HEK293 (cell line): Measurements from ENCODE around the gene STRN.

ENCODE experiments used
- CTCF ChIA-PET: fragments of 350-600 bp; formaldehyde crosslinking; extraction: SDS; loops from one replicate; lab custom pipeline; 2021; ENCODE audit warnings: antibody characterized with exemption; lab: Yijun Ruan, JAX
- POLR2A ChIA-PET: fragments of 300-600 bp; formaldehyde crosslinking; extraction: SDS; loops from one replicate; lab custom pipeline; 2020; ENCODE audit warnings: antibody characterized with exemption, inconsistent platforms; lab: Yijun Ruan, JAX
- H3K27ac ChIP-seq: fragments of 200-500 bp; sonication (Bioruptor generic); 2 replicates; pipeline ENCODE4 v1.5.1; 2014; ENCODE audit warnings: low read depth, low read length, control low read depth, inconsistent platforms; ENCODE audit errors: extremely low read depth
- H3K36me3 ChIP-seq, 2 experiments: fragments of 200-500 bp in 1 of 2; sonication (Bioruptor generic) in 1 of 2; 1 replicate in 1 of 2; 2 replicates in 1 of 2; pipeline ENCODE4 v1.5.1; 2014 to 2017; ENCODE audit warnings: inconsistent platforms in 2 of 2, low read length in 2 of 2; ENCODE audit not compliant: control insufficient read depth in 2 of 2, insufficient read depth in 1 of 2
- H3K4me1 ChIP-seq: fragments of 200-500 bp; sonication (Bioruptor generic); 2 replicates; pipeline ENCODE4 v1.5.1; 2014; ENCODE audit warnings: mild to moderate bottlenecking, low read length, inconsistent platforms; ENCODE audit not compliant: control insufficient read depth, insufficient read depth
- H3K4me3 ChIP-seq: 2 replicates; pipeline ENCODE4 v1.5.1; 2011; ENCODE audit warnings: low read depth, mild to moderate bottlenecking, control low read depth, low read length, moderate library complexity
- H3K9me3 ChIP-seq: fragments of 200-500 bp; sonication (Bioruptor generic); 2 replicates; pipeline ENCODE4 v1.5.1; 2014; ENCODE audit warnings: low read depth, low read length, inconsistent platforms; ENCODE audit not compliant: control insufficient read depth, insufficient read depth
- EGR2 ChIP-seq: fragments of 450-650 bp; formaldehyde crosslinking; IDR thresholded peaks from 2 replicates; pipeline ENCODE4 v1.5.1; 2016; ENCODE audit warnings: low read depth, missing biosample characterization, missing genetic modification characterization
- HOXA7 ChIP-seq: sonication (generic); formaldehyde crosslinking; IDR thresholded peaks from 2 replicates; pipeline ENCODE4 v1.8.1; 2022; ENCODE audit warnings: missing genetic modification reagents, borderline replicate concordance
- HOXD13 ChIP-seq: sonication (generic); formaldehyde crosslinking; IDR thresholded peaks from 2 replicates; pipeline ENCODE4 v1.8.0; 2022; ENCODE audit warnings: missing genetic modification reagents, borderline replicate concordance
- PRDM4 ChIP-seq: fragments of 450-650 bp; formaldehyde crosslinking; IDR thresholded peaks from 2 replicates; pipeline ENCODE4 v1.5.1; 2017; ENCODE audit warnings: missing biosample characterization, missing genetic modification characterization
- SCRT2 ChIP-seq: fragments of 450-650 bp; formaldehyde crosslinking; IDR thresholded peaks from 2 replicates; pipeline ENCODE4 v1.5.1; 2016; ENCODE audit warnings: missing biosample characterization, missing genetic modification characterization
- SP3 ChIP-seq: fragments of 450-650 bp; formaldehyde crosslinking; IDR thresholded peaks from 2 replicates; pipeline ENCODE4 v1.5.1; 2016; ENCODE audit warnings: missing biosample characterization, missing genetic modification characterization
- TSHZ1 ChIP-seq: fragments of 450-650 bp; formaldehyde crosslinking; IDR thresholded peaks from 2 replicates; pipeline ENCODE4 v1.5.1; 2016; ENCODE audit warnings: missing biosample characterization, missing genetic modification characterization, borderline replicate concordance
- WT1 ChIP-seq: fragments of 450-650 bp; formaldehyde crosslinking; IDR thresholded peaks from 2 replicates; pipeline ENCODE4 v1.5.1; 2016; ENCODE audit warnings: missing biosample characterization, missing genetic modification characterization
- ZBTB11 ChIP-seq: fragments of 450-650 bp; formaldehyde crosslinking; conservative IDR thresholded peaks from 2 replicates; pipeline ENCODE4 v1.5.1; 2016; ENCODE audit warnings: low read depth, missing biosample characterization, missing genetic modification characterization
- ZBTB44 ChIP-seq: fragments of 450-650 bp; IDR thresholded peaks from 2 replicates; pipeline ENCODE4 v1.5.1; 2018; ENCODE audit warnings: missing biosample characterization, mild to moderate bottlenecking, missing genetic modification characterization
- ZBTB48 ChIP-seq: fragments of 450-650 bp; formaldehyde crosslinking; IDR thresholded peaks from 2 replicates; pipeline ENCODE4 v1.5.1; 2016; ENCODE audit warnings: missing biosample characterization, missing genetic modification characterization
- ZFHX2 ChIP-seq: fragments of 450-650 bp; formaldehyde crosslinking; conservative IDR thresholded peaks from 2 replicates; pipeline ENCODE4 v1.5.1; 2016; ENCODE audit warnings: missing biosample characterization, missing genetic modification characterization
- ZNF112 ChIP-seq: fragments of 450-650 bp; formaldehyde crosslinking; IDR thresholded peaks from 2 replicates; pipeline ENCODE4 v1.5.0; 2017; ENCODE audit warnings: missing biosample characterization, missing genetic modification characterization
- ZNF121 ChIP-seq: fragments of 450-650 bp; formaldehyde crosslinking; IDR thresholded peaks from 2 replicates; pipeline ENCODE4 v1.5.1; 2016; ENCODE audit warnings: missing biosample characterization, missing genetic modification characterization
- ZNF214 ChIP-seq: fragments of 450-650 bp; formaldehyde crosslinking; IDR thresholded peaks from 2 replicates; pipeline ENCODE4 v1.5.1; 2017; ENCODE audit warnings: missing biosample characterization, mild to moderate bottlenecking, missing genetic modification characterization, borderline replicate concordance
- ZNF221 ChIP-seq: fragments of 450-650 bp; formaldehyde crosslinking; IDR thresholded peaks from 2 replicates; pipeline ENCODE4 v1.5.1; 2017; ENCODE audit warnings: missing biosample characterization, missing genetic modification characterization, borderline replicate concordance
- ZNF239 ChIP-seq: fragments of 450-650 bp; formaldehyde crosslinking; IDR thresholded peaks from 2 replicates; pipeline ENCODE4 v1.5.1; 2016; ENCODE audit warnings: missing biosample characterization, missing genetic modification characterization
- ZNF292 ChIP-seq: fragments of 450-650 bp; formaldehyde crosslinking; IDR thresholded peaks from 2 replicates; pipeline ENCODE4 v1.5.1; 2016; ENCODE audit warnings: low read depth, missing biosample characterization, missing genetic modification characterization, borderline replicate concordance
- ZNF335 ChIP-seq: fragments of 450-650 bp; formaldehyde crosslinking; conservative IDR thresholded peaks from 2 replicates; pipeline ENCODE4 v1.5.1; 2016; ENCODE audit warnings: missing biosample characterization, missing genetic modification characterization
- ZNF473 ChIP-seq: fragments of 450-650 bp; formaldehyde crosslinking; IDR thresholded peaks from 2 replicates; pipeline ENCODE4 v1.5.1; 2017; ENCODE audit warnings: missing biosample characterization, missing genetic modification characterization
- ZNF521 ChIP-seq: fragments of 450-650 bp; formaldehyde crosslinking; IDR thresholded peaks from 2 replicates; pipeline ENCODE4 v1.5.1; 2017; ENCODE audit warnings: missing biosample characterization, mild to moderate bottlenecking, missing genetic modification characterization

Gene STRN

GRCh38 chr2:36973320-36973719, 7.0 kb upstream of the STRN start:
- ChIA-PET POLR2A (interaction anchor here (0.8 kb wide), 1 partner anchor 12 kb away, joined by 3 read pairs; no protein-coding TSS in a partner anchor), CTCF (interaction anchor here (0.5 kb wide), 1 partner anchor 149 kb away, joined by 3 read pairs; no protein-coding TSS in a partner anchor)
- Histone ChIP-seq H3K4me1 (no peaks in the 10 kb centered on the region), H3K27ac (no peak overlapping the region), H3K9me3 (no peaks in the 10 kb centered on the region), H3K36me3 (no peaks in the 10 kb centered on the region), H3K4me3 (no peak overlapping the region)
- no peak for TF ChIP-seq ZNF239
- TF ChIP-seq ZNF335 (tag by site-specific recombination) = no peak
- TF ChIP-seq ZBTB48 (tag by site-specific recombination) = no peak
- no peak for TF ChIP-seq ZBTB44 (tag by site-specific recombination)
- no peak for TF ChIP-seq ZBTB11
- no peak for TF ChIP-seq TSHZ1 (tag by site-specific recombination)
- no peak for TF ChIP-seq HOXD13 (CRISPR knock-in tag)
- no peak for TF ChIP-seq ZNF292 (tag by site-specific recombination)
- TF ChIP-seq ZNF221 = no peak
- no peak for TF ChIP-seq ZNF121
- TF ChIP-seq ZNF214 = no peak
- TF ChIP-seq PRDM4 (tag by site-specific recombination) = no peak

GRCh38 chr2:36971990-36972389, 5.7 kb upstream of the STRN start:
- no peak overlapping the region for H3K4me3 ChIP-seq
- TF ChIP-seq ZNF112 (tag by site-specific recombination) = no peak
- no peak for TF ChIP-seq SCRT2 (tag by site-specific recombination)
- peak; percentile 46; the same call in 1 of the 2 replicates for TF ChIP-seq EGR2 (tag by site-specific recombination)
- TF ChIP-seq SP3 = no peak
- TF ChIP-seq HOXA7 (CRISPR knock-in tag) = no peak
- no peak for TF ChIP-seq ZNF473 (tag by site-specific recombination)
- TF ChIP-seq ZFHX2 = peak; percentile 75
- no peak for TF ChIP-seq ZNF521 (tag by site-specific recombination)
- TF ChIP-seq WT1 = peak; percentile 47
- no peak overlapping the region for H3K27ac ChIP-seq
- ChIA-PET POLR2A (no interaction called here), CTCF (no interaction called here)
- peaks cover 11% of the 10 kb centered on the region for H3K4me1 ChIP-seq
- H3K9me3 ChIP-seq = no peaks in the 10 kb centered on the region
- no peaks in the 10 kb centered on the region for H3K36me3 ChIP-seq
